ACC112 (cell line): ENCODE results near the gene FAM117A.

ENCODE experiments used
- H2AFZ ChIP-seq: fragments of 200-600 bp; sonication (generic); one replicate; pipeline ENCODE4 v1.6.0; 2017; ENCODE audit warnings: antibody characterized with exemption, low read length; ENCODE audit not compliant: unreplicated experiment
- H3K27ac ChIP-seq: fragments of 200-600 bp; sonication (generic); 2 replicates; pipeline ENCODE4 v1.5.1; 2014; ENCODE audit warnings: low read depth, mild to moderate bottlenecking, antibody characterized with exemption, low read length, moderate library complexity
- H3K27me3 ChIP-seq: fragments of 200-600 bp; sonication (generic); 2 replicates; pipeline ENCODE4 v1.6.1; 2014; ENCODE audit warnings: mild to moderate bottlenecking, antibody characterized with exemption, low read length, moderate library complexity, mixed read lengths; ENCODE audit not compliant: insufficient read depth
- H3K36me3 ChIP-seq: fragments of 200-600 bp; sonication (generic); 2 replicates; pipeline ENCODE4 v1.6.1; 2016; ENCODE audit warnings: mild to moderate bottlenecking, antibody characterized with exemption, low read length, moderate library complexity, mixed read lengths; ENCODE audit not compliant: insufficient read depth
- H3K4me1 ChIP-seq: fragments of 200-600 bp; sonication (generic); one replicate; pipeline ENCODE4 v1.6.1; 2016; ENCODE audit warnings: low read length, mixed read lengths; ENCODE audit not compliant: insufficient read depth, unreplicated experiment, control insufficient read depth
- H3K4me3 ChIP-seq: fragments of 200-600 bp; sonication (generic); 2 replicates; pipeline ENCODE4 v1.5.1; 2014; ENCODE audit warnings: mild to moderate bottlenecking, low read depth, low read length
- H3K79me2 ChIP-seq: fragments of 200-600 bp; sonication (generic); one replicate; pipeline ENCODE4 v1.6.0; 2016; ENCODE audit warnings: low read length; ENCODE audit not compliant: control insufficient read depth, unreplicated experiment, insufficient read depth

The FAM117A gene

DNA sequence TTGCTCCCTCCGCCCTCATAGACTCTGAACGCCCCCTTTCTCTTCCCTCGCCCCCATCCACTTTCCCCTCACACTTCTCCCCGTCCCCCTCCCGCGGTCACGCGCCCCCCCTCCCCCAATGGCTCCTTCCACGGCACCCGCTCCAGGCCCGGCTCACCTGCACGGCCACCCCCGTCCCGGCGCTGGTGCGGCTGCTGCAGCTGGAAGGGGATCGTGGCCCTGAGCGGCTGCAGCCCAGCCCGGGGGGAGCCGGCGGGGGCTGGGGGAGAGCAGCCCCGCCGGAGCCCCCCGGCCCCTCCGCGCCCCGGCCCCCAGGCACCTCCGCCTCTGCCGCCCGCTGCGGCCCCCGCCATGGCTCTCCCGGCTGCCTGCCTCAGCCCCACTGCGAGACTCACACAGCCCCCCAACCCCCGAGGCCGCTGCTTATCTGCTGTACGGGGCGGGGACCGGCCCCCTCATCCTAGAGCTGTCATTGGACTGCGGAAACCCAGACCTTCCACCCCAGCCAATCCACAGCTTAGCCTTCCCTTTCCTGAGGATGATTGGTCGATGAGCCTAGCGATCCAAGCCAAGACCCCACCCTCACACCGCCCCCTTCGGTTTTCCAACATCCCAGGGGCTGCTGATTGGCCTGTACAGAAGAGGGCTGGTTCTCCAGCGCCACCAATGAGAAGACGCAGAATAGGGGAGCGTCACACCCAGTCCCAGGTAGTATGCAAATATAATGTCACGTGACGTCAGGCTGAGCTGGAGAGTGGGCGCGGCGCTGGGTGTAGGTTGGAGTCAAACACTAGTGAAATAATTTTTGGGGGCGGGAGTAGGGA lies at the start of gene FAM117A:
Gene FAM117A (minus strand): TSS at position 397 of the 824 bp plus-strand sequence. CDS start 44 bp downstream, at position 353.
- Histone ChIP-seq H3K79me2 (no peaks in the 10 kb centered on the region), H2AFZ (peak within 1 kb of the TSS; percentile 49), H3K27me3 (peaks cover 55% of the 10 kb centered on the region), H3K36me3 (no peaks in the 10 kb centered on the region), H3K27ac (no peak within 1 kb of the TSS), H3K4me1 (peaks cover under 1% of the 10 kb centered on the region), H3K4me3 (peak within 1 kb of the TSS; percentile 79)

DNA sequence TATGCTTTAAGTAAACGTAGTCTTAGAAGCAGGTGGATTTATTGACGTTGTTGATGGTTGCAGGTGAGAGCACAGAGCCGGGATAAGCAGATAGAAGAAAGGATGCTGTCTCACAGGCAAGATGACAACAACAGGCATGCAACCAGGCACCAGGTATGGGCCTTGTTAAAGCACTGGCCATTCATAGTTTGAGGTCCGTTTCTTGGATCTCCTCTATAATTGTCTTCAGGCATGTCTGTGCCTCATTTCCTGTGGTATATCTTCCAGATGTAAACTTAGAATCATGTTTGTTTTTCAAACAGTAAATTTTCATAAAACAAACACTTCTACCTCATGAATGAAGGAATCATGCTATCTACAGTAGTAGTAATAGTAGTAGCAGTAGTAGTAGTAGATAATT lies 45.1 kb upstream of the FAM117A start:
- H3K36me3 ChIP-seq, result peaks cover 37% of the 10 kb centered on the region
- no peak overlapping the region for H2AFZ ChIP-seq
- no peaks in the 10 kb centered on the region for H3K27me3 ChIP-seq
- H3K79me2 ChIP-seq, result peaks cover 29% of the 10 kb centered on the region
- H3K4me3 ChIP-seq, result no peak overlapping the region
- peaks cover 11% of the 10 kb centered on the region for H3K4me1 ChIP-seq
- no peak overlapping the region for H3K27ac ChIP-seq

GRCh38 chr17:49798738-49799137 lies 34.8 kb upstream of the FAM117A start:
- Histone ChIP-seq H3K36me3 (peaks cover 38% of the 10 kb centered on the region), H3K27ac (no peak overlapping the region), H2AFZ (no peak overlapping the region), H3K4me1 (peaks cover 4% of the 10 kb centered on the region), H3K79me2 (peaks cover 49% of the 10 kb centered on the region), H3K27me3 (no peaks in the 10 kb centered on the region), H3K4me3 (no peak overlapping the region)

DNA sequence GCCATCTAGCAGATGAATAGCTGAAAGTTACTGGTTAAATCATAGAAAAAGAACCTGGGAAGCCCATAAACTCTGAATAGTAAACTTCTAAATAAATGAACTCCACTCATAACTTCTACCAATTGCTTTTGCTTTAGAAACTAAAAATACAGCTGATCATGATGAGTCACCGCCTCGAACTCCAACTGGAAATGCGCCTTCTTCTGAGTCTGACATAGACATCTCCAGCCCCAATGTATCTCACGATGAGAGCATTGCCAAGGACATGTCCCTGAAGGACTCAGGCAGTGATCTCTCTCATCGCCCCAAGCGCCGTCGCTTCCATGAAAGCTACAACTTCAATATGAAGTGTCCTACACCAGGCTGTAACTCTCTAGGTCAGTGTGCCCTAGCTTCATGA lies 34.3 kb upstream of the FAM117A start:
- no peak overlapping the region for H2AFZ ChIP-seq
- H3K36me3 ChIP-seq, result peaks cover 40% of the 10 kb centered on the region
- H3K4me3 ChIP-seq, result no peak overlapping the region
- no peaks in the 10 kb centered on the region for H3K27me3 ChIP-seq
- no peak overlapping the region for H3K27ac ChIP-seq
- H3K79me2 ChIP-seq, result peaks cover 54% of the 10 kb centered on the region
- H3K4me1 ChIP-seq, result peaks cover 4% of the 10 kb centered on the region

DNA sequence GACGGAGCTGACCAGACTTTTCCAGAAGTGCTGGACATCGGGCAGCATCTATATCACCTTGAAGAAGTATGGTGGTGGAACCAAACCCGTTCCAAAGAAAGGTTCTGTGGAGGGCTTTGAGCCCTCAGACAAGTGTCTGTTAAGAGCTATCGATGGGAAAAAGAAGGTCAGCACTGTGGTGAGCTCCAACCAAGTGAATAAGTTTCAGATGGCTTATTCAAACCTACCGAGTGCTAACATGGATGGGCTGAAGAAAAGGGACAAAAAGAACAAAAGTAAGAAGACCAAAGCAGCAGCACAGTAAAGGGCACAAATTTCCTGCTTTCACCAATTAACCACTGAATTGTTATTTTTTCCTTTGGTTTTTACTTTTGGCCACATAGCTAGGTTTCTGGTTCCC lies 31.4 kb upstream of the FAM117A start:
- peaks cover 10% of the 10 kb centered on the region for H3K4me1 ChIP-seq
- H3K4me3 ChIP-seq, result no peak overlapping the region
- H3K79me2 ChIP-seq, result peaks cover 60% of the 10 kb centered on the region
- H3K36me3 ChIP-seq, result peaks cover 48% of the 10 kb centered on the region
- no peak overlapping the region for H3K27ac ChIP-seq
- H3K27me3 ChIP-seq, result no peaks in the 10 kb centered on the region
- no peak overlapping the region for H2AFZ ChIP-seq

GRCh38 chr17:49793309-49793708 lies 29.4 kb upstream of the FAM117A start:
- Histone ChIP-seq H3K79me2 (peaks cover 71% of the 10 kb centered on the region), H3K4me1 (peaks cover 15% of the 10 kb centered on the region), H3K36me3 (peaks cover 37% of the 10 kb centered on the region), H3K27ac (no peak overlapping the region), H3K27me3 (no peaks in the 10 kb centered on the region), H3K4me3 (no peak overlapping the region), H2AFZ (no peak overlapping the region)

GRCh38 chr17:49789243-49789578 lies 25.3 kb upstream of the FAM117A start:
- Histone ChIP-seq H3K36me3 (peaks cover 24% of the 10 kb centered on the region), H3K79me2 (peaks cover 54% of the 10 kb centered on the region), H3K4me3 (peak overlapping the region; percentile 99), H3K27me3 (no peaks in the 10 kb centered on the region), H3K4me1 (peaks cover 21% of the 10 kb centered on the region), H2AFZ (no peak overlapping the region), H3K27ac (no peak overlapping the region)

DNA sequence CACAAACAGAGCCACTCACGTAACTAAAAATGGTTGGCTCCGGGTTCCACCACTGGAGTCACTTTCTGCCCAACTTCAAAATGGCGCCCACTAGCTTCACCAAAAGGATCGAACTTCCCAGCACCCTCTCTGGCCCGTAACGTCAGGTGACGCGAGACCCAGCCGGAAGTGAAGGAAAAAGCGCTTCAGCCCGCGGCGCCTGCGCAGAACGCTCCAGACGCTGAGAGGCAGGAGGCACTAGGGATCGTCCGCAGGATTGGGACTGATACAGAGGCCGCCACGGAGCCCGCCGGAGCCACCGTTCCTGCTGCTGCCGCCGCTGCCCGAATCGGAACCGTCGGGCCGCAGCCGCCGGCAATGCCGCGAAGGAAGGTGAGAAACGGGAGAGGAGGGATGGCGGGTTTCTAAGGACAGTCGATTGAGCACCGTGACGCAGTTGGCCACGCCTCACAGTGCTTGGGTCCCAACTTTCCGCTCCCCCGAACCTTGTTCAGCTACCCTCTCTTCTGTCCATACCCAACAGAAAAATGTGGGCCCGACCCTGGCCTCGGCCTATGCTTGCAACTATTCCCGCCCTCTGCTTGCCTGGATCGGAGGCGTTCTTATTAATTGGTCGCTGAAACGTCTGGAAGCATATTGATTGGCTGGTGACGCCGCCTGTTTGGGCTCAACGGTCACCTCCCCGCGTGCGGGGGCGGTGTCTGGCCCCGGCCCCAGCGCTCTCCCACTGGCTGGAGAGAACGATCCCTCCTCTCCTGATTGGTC lies 24.7 kb upstream of the FAM117A start, which contains the start of gene KAT7:
Gene KAT7 (plus strand): TSS at position 204 of the 765 bp plus-strand sequence. CDS start 154 bp downstream, at position 358.
- Histone ChIP-seq H3K4me3 (peak within 1 kb of the TSS; percentile 99), H3K36me3 (peaks cover 24% of the 10 kb centered on the region), H3K27me3 (no peaks in the 10 kb centered on the region), H3K79me2 (peaks cover 48% of the 10 kb centered on the region), H3K27ac (peak within 1 kb of the TSS; percentile 96), H2AFZ (peak within 1 kb of the TSS; percentile 94), H3K4me1 (peaks cover 21% of the 10 kb centered on the region)

DNA sequence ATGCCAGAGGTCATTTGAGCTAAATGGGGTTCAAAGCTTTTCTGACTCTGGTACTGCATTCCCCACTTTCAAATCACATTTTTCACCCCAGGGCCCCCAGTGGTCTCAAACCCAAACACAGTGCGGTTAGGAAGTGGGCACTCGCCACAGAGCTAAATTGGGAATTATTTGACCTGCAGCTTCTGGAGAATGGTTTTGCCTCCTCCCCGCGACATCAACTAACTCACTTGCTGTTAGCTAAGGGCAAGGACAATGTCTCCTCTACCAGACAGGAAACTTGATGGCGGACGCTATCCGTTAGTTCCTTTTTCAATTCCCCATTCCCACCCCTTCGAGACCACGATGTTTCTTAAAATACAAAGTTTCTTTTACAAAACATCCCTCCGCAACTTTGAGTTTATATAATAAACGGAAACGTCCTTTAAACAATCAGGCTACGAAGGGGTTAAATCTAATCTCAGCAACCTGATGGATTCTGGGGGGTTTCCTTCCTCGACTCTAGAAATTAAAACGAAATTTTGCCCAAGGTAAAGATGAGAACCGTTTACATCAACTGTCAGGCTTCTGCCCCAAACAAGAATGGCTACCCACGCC lies 24.1 kb upstream of the FAM117A start:
- peak overlapping the region; percentile 96 for H3K27ac ChIP-seq
- H3K4me1 ChIP-seq, result peaks cover 21% of the 10 kb centered on the region
- peaks cover 42% of the 10 kb centered on the region for H3K79me2 ChIP-seq
- H3K27me3 ChIP-seq, result no peaks in the 10 kb centered on the region
- H2AFZ ChIP-seq, result peak overlapping the region; percentile 94
- peaks cover 20% of the 10 kb centered on the region for H3K36me3 ChIP-seq
- peak overlapping the region; percentile 99 for H3K4me3 ChIP-seq

- peaks cover 11% of the 10 kb centered on the region for H3K79me2 ChIP-seq
- 0 out of 2 replicates have a peak, but pooled peaks cover 2% of the 10 kb centered on the region for H3K36me3 ChIP-seq
- H3K27ac ChIP-seq, result no peak overlapping the region
- no peaks in the 10 kb centered on the region for H3K27me3 ChIP-seq
- no peak overlapping the region for H3K4me3 ChIP-seq
- H2AFZ ChIP-seq, result no peak overlapping the region
- H3K4me1 ChIP-seq, result peaks cover 22% of the 10 kb centered on the region
Measured at GRCh38 chr17:49784636-49785035, 20.7 kb upstream of the FAM117A start.
